Stimulated activated CD8-positive, alpha-beta memory T cell treated with anti-CD3 and anti-CD28 coated beads, Interleukin-4, amount 100 ng/mL, for 48 hours (primary cell): ENCODE measurements around the gene EIF2S3B.
A peak's percentile ranks its signal among the peaks of the same experiment; 100 is the strongest.
"Not testable (repeated sequence)": the region's sequence is repeated elsewhere in the genome, so short reads cannot be mapped to it uniquely, and the experiment has no call there.

Experiments
- DNase-seq: peaks from one replicate; pipeline ENCODE4 v3.0.0-alpha.2; 2020

Gene EIF2S3B

GRCh38 chr12:10505620-10506019 is at the start of gene EIF2S3B:
EIF2S3B (plus strand) TSS chr12:10505890; CDS start chr12:10505903, 13 bp downstream.
- DNase-seq, result no peak

- no peak for DNase-seq
Observed at GRCh38 chr12:10456856-10457255, 48.8 kb upstream of the EIF2S3B start.

DNA sequence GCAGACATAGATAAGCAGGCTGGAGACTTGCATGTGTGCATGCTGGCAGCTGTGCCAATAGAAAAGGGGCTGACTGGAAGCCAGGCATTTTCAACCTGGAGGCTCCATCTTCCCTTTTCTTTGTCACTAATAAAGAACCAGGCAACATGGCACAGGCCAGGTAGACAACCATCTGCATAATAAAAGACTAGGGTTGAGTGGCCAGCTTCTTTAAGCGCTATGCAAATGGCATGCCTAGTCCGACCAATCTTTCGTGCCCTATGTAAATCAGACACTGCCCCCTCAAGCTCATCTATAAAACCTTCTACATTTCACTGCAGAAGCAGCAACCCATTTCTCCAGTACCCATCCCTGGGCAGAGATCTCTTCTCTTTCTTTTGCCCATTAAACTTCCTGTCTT is 47.9 kb upstream of the EIF2S3B start:
- DNase-seq, result no peak

GRCh38 chr12:10466311-10466710 is 39.4 kb upstream of the EIF2S3B start:
- no peak for DNase-seq

- DNase-seq, result no peak
Observed at GRCh38 chr12:10469701-10470100, 36.0 kb upstream of the EIF2S3B start.

DNA sequence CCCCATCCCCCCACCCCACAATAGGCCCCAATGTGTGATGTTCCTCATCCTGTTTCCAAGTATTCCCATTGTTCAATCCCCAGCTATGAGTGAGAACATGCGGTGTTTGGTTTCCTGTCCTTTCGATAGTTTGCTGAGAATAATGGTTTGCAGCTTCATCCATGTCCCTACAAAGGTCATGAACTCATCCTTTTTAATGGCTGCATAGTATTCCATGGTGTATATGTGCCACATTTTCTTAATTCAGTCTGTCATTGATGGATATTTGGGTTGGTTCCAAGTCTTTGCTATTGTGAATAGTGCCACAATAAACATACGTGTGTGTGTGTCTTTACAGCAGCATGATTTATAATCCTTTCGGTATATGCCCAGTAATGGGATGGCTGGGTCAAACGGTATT is 32.9 kb upstream of the EIF2S3B start:
- DNase-seq, result not testable (repeated sequence)

DNA sequence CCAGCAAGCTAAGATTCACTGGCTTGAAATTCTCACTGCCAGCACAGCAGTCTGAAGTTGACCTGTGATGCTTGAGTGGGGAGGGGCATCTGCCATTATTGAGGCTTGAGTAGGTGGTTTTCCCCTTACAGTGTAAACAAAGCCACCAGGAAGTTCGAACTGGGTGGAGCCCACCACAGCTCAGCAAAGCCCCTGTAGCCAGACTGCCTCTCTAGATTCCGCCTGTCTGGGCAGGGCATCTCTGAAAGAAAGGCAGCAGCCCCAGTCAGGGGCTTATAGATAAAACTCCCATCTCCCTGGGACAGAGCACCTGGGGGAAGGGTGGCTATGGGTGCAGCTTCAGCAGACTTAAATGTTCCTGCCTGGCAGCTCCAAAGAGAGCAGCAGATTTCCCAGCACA is 23.8 kb upstream of the EIF2S3B start:
- not testable (repeated sequence) for DNase-seq

GRCh38 chr12:10487328-10487727 is 18.4 kb upstream of the EIF2S3B start:
- DNase-seq, result not testable (repeated sequence)

- DNase-seq, result no peak
Observed at GRCh38 chr12:10491766-10492165, 13.9 kb upstream of the EIF2S3B start.

DNA sequence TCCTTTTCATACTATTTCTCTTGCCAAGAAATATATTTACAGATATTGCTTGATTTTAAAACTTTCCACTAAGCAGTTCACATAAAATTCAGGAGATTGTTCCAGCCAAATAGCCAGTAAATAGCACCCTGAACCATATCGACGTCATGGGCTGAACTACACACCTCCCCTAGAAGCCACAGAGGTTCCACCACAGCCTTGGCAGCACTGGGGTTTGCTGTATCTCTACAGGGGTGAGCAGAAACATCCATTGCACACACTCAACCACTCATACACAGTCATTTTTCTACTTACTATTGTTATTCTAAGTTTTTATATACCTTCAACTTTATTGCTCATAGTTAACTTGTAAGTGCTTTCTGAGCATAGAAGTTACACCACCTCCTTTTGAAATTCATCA is 8.1 kb upstream of the EIF2S3B start:
- peak; percentile 82 for DNase-seq

DNA sequence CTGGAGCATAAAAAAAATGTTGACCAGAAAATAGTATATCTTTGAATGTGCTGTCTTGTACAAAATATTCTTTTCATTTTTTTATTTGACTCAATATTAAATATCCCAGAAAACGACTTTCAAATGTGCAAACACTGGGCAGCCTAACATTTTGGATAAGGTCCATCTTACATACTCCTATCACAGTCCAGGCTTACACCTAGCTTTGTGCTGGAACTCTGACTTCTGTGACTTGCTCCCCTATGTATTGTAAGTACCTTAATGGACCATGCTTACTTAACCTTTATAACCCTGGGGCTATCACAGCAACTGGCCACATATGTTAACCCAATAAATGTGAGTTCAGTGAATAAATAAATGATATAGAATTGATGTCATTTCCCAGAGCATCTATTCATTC is 7.6 kb upstream of the EIF2S3B start:
- DNase-seq, result no peak

DNA sequence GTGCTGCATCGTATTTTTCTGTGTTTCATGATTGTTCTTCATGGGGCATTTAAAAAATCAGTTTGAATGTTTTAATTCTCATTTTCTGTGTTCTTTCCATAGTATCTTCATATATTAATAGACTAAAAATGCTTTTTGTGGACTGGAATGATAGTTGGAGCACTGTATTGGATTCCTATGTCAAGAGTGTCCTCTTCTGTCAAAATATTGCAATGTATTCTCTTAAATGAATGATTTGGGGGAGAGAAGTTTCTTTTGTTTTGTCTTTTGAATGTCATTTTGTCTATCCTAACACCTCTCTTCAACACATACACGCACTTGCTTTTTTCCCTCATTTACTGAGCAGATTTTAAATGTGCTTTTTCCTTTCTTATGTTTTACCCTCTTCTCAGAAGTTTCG is 4.7 kb upstream of the EIF2S3B start:
- no peak for DNase-seq

- no peak for DNase-seq
Observed at GRCh38 chr12:10503460-10503859, 2.2 kb upstream of the EIF2S3B start.

- DNase-seq, result no peak
Observed at GRCh38 chr12:10511756-10512355, 6.2 kb downstream of the EIF2S3B start.

GRCh38 chr12:10512798-10513197 is 7.1 kb downstream of the EIF2S3B start:
- DNase-seq, result no peak

GRCh38 chr12:10521555-10521954 is 15.9 kb downstream of the EIF2S3B start:
- no peak for DNase-seq

GRCh38 chr12:10528174-10528953 is 22.7 kb downstream of the EIF2S3B start:
- no peak for DNase-seq

DNA sequence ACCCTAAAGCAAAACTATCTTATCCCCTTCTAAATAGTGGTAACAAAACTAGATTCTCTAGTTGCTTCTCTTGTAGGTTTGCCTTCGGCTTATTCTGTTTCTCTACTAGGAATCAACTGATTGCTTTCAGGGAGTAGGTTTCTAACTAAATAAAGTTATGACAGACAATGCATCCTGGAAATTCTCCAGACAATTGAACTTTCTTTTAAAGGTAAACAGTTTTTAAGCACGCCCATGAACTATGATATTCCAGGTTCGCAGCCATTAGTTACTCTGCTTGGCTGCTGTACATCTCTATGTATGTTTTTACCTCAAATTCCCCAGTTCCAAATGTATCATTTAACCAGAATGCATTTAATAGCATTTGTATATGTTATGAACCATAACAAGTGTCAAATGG is 23.9 kb downstream of the EIF2S3B start:
- no peak for DNase-seq

GRCh38 chr12:10537721-10538120 is 32.0 kb downstream of the EIF2S3B start:
- no peak for DNase-seq

- no peak for DNase-seq
Observed at GRCh38 chr12:10540776-10541205, 35.1 kb downstream of the EIF2S3B start.

DNA sequence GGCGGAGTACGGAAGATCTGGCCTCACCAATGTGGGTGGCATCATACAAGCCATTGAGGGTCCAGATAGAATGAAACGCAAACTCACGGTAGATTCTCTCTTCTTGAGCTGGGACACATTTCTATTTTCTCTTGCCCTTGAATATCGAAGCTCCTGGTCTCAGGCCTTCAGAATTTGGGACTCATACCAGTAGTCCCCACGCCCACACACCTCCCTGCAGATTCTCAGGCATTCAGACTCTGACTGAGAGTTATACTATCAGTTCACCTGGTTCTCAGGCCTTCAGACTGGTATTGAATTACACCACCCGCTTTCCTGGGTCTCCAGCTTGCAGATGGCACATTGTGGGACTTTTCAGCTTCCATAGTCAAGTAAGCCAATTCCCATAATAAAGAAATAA is 37.8 kb downstream of the EIF2S3B start:
- no peak for DNase-seq

GRCh38 chr12:10551375-10551774 is 45.7 kb downstream of the EIF2S3B start:
- no peak for DNase-seq

DNA sequence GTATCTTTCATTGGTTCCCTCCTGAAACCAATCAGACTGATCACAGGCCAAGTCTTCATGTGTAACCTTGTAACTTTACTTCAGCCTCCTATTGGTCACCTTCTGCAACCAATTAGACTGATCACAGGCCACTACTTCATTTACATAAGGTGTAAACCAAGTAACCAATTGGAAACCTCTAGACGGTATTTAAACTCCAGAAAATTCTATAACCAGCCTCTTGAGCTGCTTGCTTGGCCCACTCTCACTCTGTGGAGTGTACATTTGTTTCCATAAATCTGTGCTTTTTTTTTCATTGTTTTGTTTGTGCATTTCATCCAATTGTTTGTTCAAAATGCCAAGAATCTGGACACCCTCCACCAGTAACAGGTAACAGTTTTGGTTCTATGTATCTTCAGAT is 47.5 kb downstream of the EIF2S3B start:
- no peak for DNase-seq

DNA sequence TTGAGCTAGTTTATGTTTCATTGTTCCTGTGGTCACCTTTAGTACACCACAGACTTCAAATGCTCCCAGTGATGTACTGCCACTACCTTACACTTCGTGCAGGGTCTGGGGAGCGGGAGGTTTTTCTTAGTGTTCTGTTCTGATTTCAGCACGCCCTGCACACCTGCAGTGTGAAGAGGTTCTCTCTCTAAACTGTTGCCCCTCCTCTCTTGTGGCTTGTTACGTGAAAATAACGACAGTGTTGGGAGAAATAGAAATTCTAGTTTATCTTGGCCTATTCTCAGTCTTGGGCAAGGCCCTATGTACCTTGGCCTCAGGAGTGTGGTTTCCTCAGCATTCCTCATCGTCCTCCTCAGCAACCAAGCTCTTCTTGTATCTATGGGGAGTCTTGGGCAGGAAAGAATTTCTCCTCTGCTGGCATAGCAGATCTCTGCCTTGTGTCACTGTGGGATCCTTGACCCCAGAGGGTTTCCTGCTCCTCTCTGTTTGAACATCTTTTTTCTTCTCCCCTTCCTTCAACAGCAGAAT is 48.6 kb downstream of the EIF2S3B start:
- peak; percentile 57 for DNase-seq
